K562 (cell line): ENCODE measurements around the gene EHBP1. TPM values are rescaled to one million over a fixed set of nuclear protein-coding genes. Genes with fewer than 3 reads are reported as not detected.

Experiments
- ATAC-seq: fragments of 200-7000 bp; cut with Tn5 transposase; 3 replicates; pipeline ENCODE4 v1.9.1; 2020; ENCODE audit warnings: moderate library complexity
- BruUV-seq: library from RNA; stranded (reverse); fragments of 400-500 nt; replicated peaks from 2 replicates; lab custom pipeline; 2021; lab: Mats Ljungman, UMichigan
- CTCF ChIA-PET: fragments of 300-600 bp; formaldehyde crosslinking; extraction: SDS; loops from one replicate; lab custom pipeline; 2021; ENCODE audit warnings: low intra/inter-chr PET ratio; lab: Yijun Ruan, JAX
- POLR2A ChIA-PET: fragments of 300-600, 350-650 bp; sonication (Branson Sonifier 250); formaldehyde crosslinking; extraction: SDS; loops from one replicate; lab custom pipeline; 2021; ENCODE audit warnings: antibody characterized with exemption, inconsistent platforms; lab: Yijun Ruan, JAX
- DNase-seq, 4 experiments: peaks; one replicate each; pipeline versions ENCODE4 v3.0.0 to v3.0.0-alpha.2; 2011 to 2018; ENCODE audit warnings: low spot score in 3 of 4, mixed read lengths in 3 of 4; ENCODE audit errors: extremely low read depth in 1 of 4
- FAIRE-seq: peaks from 2 replicates; lab custom pipeline; 2011; peaks lifted over from hg19 to GRCh38; lab: Jason Lieb, UNC
- H2AFZ ChIP-seq: 2 replicates; pipeline ENCODE4 v1.6.0; 2011; ENCODE audit warnings: low read depth, low read length, control low read depth, inconsistent platforms
- H3K27ac ChIP-seq: fragments of 200-600 bp; 3 replicates; pipeline ENCODE4 v1.8.0; 2011; ENCODE audit warnings: low read depth, mild to moderate bottlenecking, control low read depth, inconsistent platforms, low read length, moderate library complexity, mixed read lengths; ENCODE audit errors: extremely low read depth
- H3K27me3 ChIP-seq, 2 experiments: fragments of 300-600 bp in 1 of 2; 2 replicates in 1 of 2; 3 replicates in 1 of 2; pipeline versions ENCODE4 v1.6.0 to v1.8.0; 2011; ENCODE audit warnings: inconsistent platforms in 2 of 2, low read length in 2 of 2, mild to moderate bottlenecking in 1 of 2, mixed read lengths in 1 of 2, moderate library complexity in 1 of 2; ENCODE audit not compliant: control insufficient read depth in 2 of 2, insufficient read depth in 2 of 2
- H3K36me3 ChIP-seq: fragments of 300-600 bp; 3 replicates; pipeline ENCODE4 v1.8.0; 2011; ENCODE audit warnings: mild to moderate bottlenecking, low read length, inconsistent platforms; ENCODE audit not compliant: control insufficient read depth, insufficient read depth
- H3K4me1 ChIP-seq, 2 experiments: fragments of 200-600 bp in 1 of 2; replicated peaks in 1 of 2; 2 replicates in 1 of 2; 3 replicates in 1 of 2; pipeline versions ENCODE4 v1.5.1 to v1.8.0; 2011; ENCODE audit warnings: inconsistent platforms in 2 of 2, low read length in 2 of 2, mild to moderate bottlenecking in 1 of 2, mixed read lengths in 1 of 2, moderate library complexity in 1 of 2; ENCODE audit not compliant: control insufficient read depth in 2 of 2, insufficient read depth in 2 of 2
- H3K4me2 ChIP-seq: 2 replicates; pipeline ENCODE4 v1.6.1; 2011; ENCODE audit warnings: low read length, control low read depth, inconsistent platforms, mixed read lengths; ENCODE audit not compliant: insufficient read depth
- H3K4me3 ChIP-seq: fragments of 200-600 bp; sonication (generic), shearing (Covaris generic); 2 replicates; pipeline ENCODE4 v1.5.1; 2016; ENCODE audit warnings: control low read depth, inconsistent platforms
- H3K79me2 ChIP-seq: fragments of 200-600 bp; 3 replicates; pipeline ENCODE4 v1.8.0; 2011; ENCODE audit warnings: low read length, inconsistent platforms; ENCODE audit not compliant: control insufficient read depth, insufficient read depth
- H3K9ac ChIP-seq, 2 experiments: 2 replicates each; pipeline versions ENCODE4 v1.6.0 to v1.6.1; 2011; ENCODE audit warnings: low read depth in 2 of 2, low read length in 2 of 2, control low read depth in 1 of 2, inconsistent platforms in 1 of 2, mild to moderate bottlenecking in 1 of 2, mixed read lengths in 1 of 2; ENCODE audit not compliant: insufficient read depth in 1 of 2
- H3K9me1 ChIP-seq: one replicate; pipeline ENCODE4 v1.6.0; 2011; ENCODE audit warnings: inconsistent platforms, mild to moderate bottlenecking, low read length, moderate library complexity; ENCODE audit not compliant: control insufficient read depth, insufficient read depth
- H3K9me3 ChIP-seq: replicated peaks from 2 replicates; pipeline ENCODE4 v1.5.1; 2011; ENCODE audit warnings: low read depth, low read length, inconsistent platforms; ENCODE audit not compliant: control insufficient read depth, insufficient read depth
- H4K20me1 ChIP-seq: replicated peaks from 2 replicates; pipeline ENCODE4 v1.6.1; 2011; ENCODE audit warnings: low read length, inconsistent platforms, mixed read lengths; ENCODE audit not compliant: control insufficient read depth, insufficient read depth
- BACH1 ChIP-seq: fragments of 200-800 bp; sonication (Bioruptor generic); IDR thresholded peaks from 2 replicates; pipeline ENCODE4 v1.6.1; 2016; ENCODE audit warnings: missing genetic modification characterization, missing compliant biosample characterization
- DACH1 ChIP-seq: fragments of 450-650 bp; IDR thresholded peaks from 2 replicates; pipeline ENCODE4 v1.6.1; 2018; ENCODE audit not compliant: partially characterized antibody
- ETV5 ChIP-seq: sonication (generic); formaldehyde crosslinking; IDR thresholded peaks from 2 replicates; pipeline ENCODE4 v1.4.0; 2020; ENCODE audit warnings: low read depth, mild to moderate bottlenecking, missing genetic modification reagents
- FOXM1 ChIP-seq, 2 experiments: fragments of 450-650 bp in 1 of 2; sonication (generic) in 1 of 2; formaldehyde crosslinking in 1 of 2; IDR thresholded peaks; 2 replicates each; pipeline versions ENCODE4 v1.6.1 to v1.9.0; 2017 to 2022; ENCODE audit warnings: low read depth in 2 of 2, mild to moderate bottlenecking in 2 of 2, missing genetic modification reagents in 1 of 2, moderate library complexity in 1 of 2
- NR2C1 ChIP-seq, 2 experiments: fragments of 450-650 bp; IDR thresholded peaks; 2 replicates each; pipeline ENCODE4 v1.6.1; 2017; ENCODE audit warnings: mild to moderate bottlenecking in 2 of 2, antibody characterized with exemption in 1 of 2, inconsistent platforms in 1 of 2, missing compliant biosample characterization in 1 of 2, missing genetic modification characterization in 1 of 2
- PHF8 ChIP-seq: fragments of 200-600 bp; sonication (generic); IDR thresholded peaks from 2 replicates; pipeline ENCODE4 v1.6.1; 2012; ENCODE audit warnings: mixed run types, mild to moderate bottlenecking, inconsistent platforms, low read length, moderate library complexity, borderline replicate concordance
- SREBF2 ChIP-seq: sonication (generic); formaldehyde crosslinking; IDR thresholded peaks from 2 replicates; pipeline ENCODE4 v1.4.0; 2020; ENCODE audit warnings: mild to moderate bottlenecking, missing genetic modification reagents
- SUPT5H ChIP-seq: fragments of 450-650 bp; IDR thresholded peaks from 2 replicates; pipeline ENCODE4 v1.6.1; 2016
- ZBTB7A ChIP-seq: IDR thresholded peaks from 2 replicates; pipeline ENCODE4 v1.6.1; 2011; ENCODE audit warnings: low read depth, mild to moderate bottlenecking, low read length, moderate library complexity, borderline replicate concordance; ENCODE audit not compliant: control insufficient read depth
- ZFP30 ChIP-seq: fragments of 250-450 bp; sonication (Bioruptor Pico); IDR thresholded peaks from 2 replicates; pipeline ENCODE4 v1.8.0; 2022; ENCODE audit warnings: moderate library complexity, mild to moderate bottlenecking, inconsistent platforms, borderline replicate concordance
- ZNF134 ChIP-seq: fragments of 250-450 bp; sonication (Bioruptor Pico); conservative IDR thresholded peaks from 2 replicates; pipeline ENCODE4 v1.4.0; 2020
- ZNF778 ChIP-seq: fragments of 450-650 bp; formaldehyde crosslinking; IDR thresholded peaks from 2 replicates; pipeline ENCODE4 v1.4.0; 2020; ENCODE audit warnings: mild to moderate bottlenecking, moderate library complexity
- WGBS: fragments of 100-300 bp; shearing (Covaris generic); methylation state at CpG from one replicate; pipeline ENCODE4 v1.1.6; 2016; ENCODE audit warnings: low coverage, mixed read lengths; ENCODE audit not compliant: insufficient coverage; ENCODE audit errors: missing lambda C conversion rate; 5-methylcytosine and 5-hydroxymethylcytosine counted together
- in situ Hi-C: fragments of 300-500 bp; cut with MboI; formaldehyde crosslinking; loops from 4 replicates; pipeline ENCODE4 v1.15.0; 2018; ENCODE audit warnings: inconsistent platforms, mixed read lengths
- intact Hi-C: fragments of 100-400 bp; cut with micrococcal nuclease; formaldehyde crosslinking; loops from 2 replicates; pipeline ENCODE4 v1.14.2; 2022
- polyA plus RNA-seq, 8 experiments: library from polyadenylated mRNA; depleted of rRNA in 4 of 8; stranded (reverse) in 5 of 8; unstranded in 3 of 8; fragments of >200 nt; fragmentation: Nextera tagmentation in 2 of 8; fragmentation: Illumina TruSeq in 1 of 8; extraction: Ambion mirVana in 2 of 8; extraction: Trizol in 1 of 8; gene quantifications; 2 replicates each; pipeline versions ENCODE4 v1.2.1 to v1.2.3, GENCODE V29; 2011 to 2014; ENCODE audit warnings: inconsistent platforms in 1 of 8, missing spikeins in 1 of 8
- total RNA-seq, 7 experiments: library from RNA; depleted of rRNA in 6 of 7; stranded (reverse); fragments of >200 nt in 6 of 7; fragmentation: Illumina TruSeq in 2 of 7; extraction: Trizol in 2 of 7; gene quantifications; 2 replicates each; pipeline versions ENCODE4 v1.2.1 to v1.2.3, GENCODE V29; 2011 to 2021; ENCODE audit warnings: low replicate concordance in 1 of 7
- TF ChIP-seq, protein P1 (sequence below), 2 experiments: fragments of 250-450 bp in 1 of 2; fragments of 450-650 bp in 1 of 2; sonication (Bioruptor Pico) in 1 of 2; IDR thresholded peaks; 2 replicates each; pipeline versions ENCODE4 v1.6.1 to v1.8.0; 2016 to 2021; ENCODE audit warnings: mild to moderate bottlenecking in 2 of 2, moderate library complexity in 2 of 2, missing compliant biosample characterization in 1 of 2, missing genetic modification characterization in 1 of 2
- TF ChIP-seq, protein P2 (sequence below): fragments of 250-450 bp; sonication (Bioruptor Pico); IDR thresholded peaks from 2 replicates; pipeline ENCODE4 v1.5.0; 2021

The EHBP1 gene
- total and polyA plus RNA-seq, 9 of the 15 experiments (the other 6 are each of a cell fraction or from before 2014, with no cell fraction given): 8.9 to 26.6 (median 19.3) TPM

DNA sequence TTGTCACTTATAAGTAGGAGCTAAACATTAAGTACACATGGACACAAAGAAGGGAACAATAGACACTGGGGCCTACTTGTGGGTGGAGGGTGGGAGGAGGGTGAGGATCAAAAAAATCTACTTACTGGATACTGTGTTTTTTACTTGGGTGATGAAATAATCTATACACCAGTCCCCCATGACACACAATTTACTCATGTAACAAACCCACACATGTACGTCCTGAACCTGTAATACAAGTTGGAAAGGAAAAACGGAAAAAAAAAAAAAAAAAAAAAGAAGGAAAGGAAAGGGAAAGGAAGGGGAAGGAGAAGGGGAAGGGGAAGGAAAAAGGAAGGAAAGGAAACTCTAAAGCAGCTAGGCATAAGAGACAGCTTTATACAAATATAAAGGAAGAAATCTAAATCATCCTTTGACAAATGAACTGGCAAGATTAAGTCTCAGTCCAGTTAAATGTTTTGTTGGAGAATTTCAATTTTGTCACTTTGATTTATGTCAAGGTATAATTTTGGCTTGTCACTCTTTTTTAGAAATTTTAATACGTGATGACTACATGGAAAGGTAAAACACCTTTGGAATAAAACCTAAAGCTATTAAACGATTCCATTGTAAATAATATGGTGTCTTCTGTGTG is 175.8 kb downstream of the EHBP1 start:
- H3K9ac ChIP-seq: no peak overlapping the region
- H3K4me3 ChIP-seq: no peak overlapping the region
- H4K20me1 ChIP-seq: no peaks in the 10 kb centered on the region
- no peaks in the 10 kb centered on the region for H3K4me1 ChIP-seq
- no TSS peak for BruUV-seq
- H3K27ac ChIP-seq: no peak overlapping the region
- 91% methylated on average over 3 of the region's 4 CpGs for WGBS
- no peak overlapping the region for H2AFZ ChIP-seq
- POLR2A ChIA-PET: interaction anchor here (0.6 kb wide), 1 partner anchor 148 kb away, joined by 3 read pairs; no protein-coding TSS in a partner anchor
- no peak for FAIRE-seq
- in situ Hi-C loops: no loop called here
- no peak for TF ChIP-seq ETV5 (CRISPR knock-in tag)
- TF ChIP-seq DACH1: no peak
- TF ChIP-seq, protein P1, sequence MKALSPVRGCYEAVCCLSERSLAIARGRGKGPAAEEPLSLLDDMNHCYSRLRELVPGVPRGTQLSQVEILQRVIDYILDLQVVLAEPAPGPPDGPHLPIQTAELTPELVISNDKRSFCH (CRISPR knock-in tag; IDR thresholded peaks at IDR 0.05): no peak
- TF ChIP-seq, protein P1 (tag; IDR thresholded peaks at IDR 0.05): no peak
- no peak for TF ChIP-seq FOXM1 (IDR thresholded peaks at IDR 0.05; ENCODE audit: low read depth)
- no peak for TF ChIP-seq FOXM1 (CRISPR knock-in tag; IDR thresholded peaks at IDR 0.05; ENCODE audit: low read depth)
- TF ChIP-seq SREBF2 (CRISPR knock-in tag): no peak
- TF ChIP-seq SUPT5H: no peak
- no peak for TF ChIP-seq ZFP30 (CRISPR knock-in tag)
- TF ChIP-seq NR2C1 (IDR thresholded peaks at IDR 0.05): no peak
- TF ChIP-seq NR2C1 (tag; IDR thresholded peaks at IDR 0.05): no peak
- no peak for TF ChIP-seq ZNF134
- TF ChIP-seq BACH1 (tag): no peak
- TF ChIP-seq, protein P2, sequence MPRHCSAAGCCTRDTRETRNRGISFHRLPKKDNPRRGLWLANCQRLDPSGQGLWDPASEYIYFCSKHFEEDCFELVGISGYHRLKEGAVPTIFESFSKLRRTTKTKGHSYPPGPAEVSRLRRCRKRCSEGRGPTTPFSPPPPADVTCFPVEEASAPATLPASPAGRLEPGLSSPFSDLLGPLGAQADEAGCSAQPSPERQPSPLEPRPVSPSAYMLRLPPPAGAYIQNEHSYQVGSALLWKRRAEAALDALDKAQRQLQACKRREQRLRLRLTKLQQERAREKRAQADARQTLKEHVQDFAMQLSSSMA (CRISPR knock-in tag): no peak
- TF ChIP-seq PHF8: no peak
- TF ChIP-seq ZNF778: no peak
- TF ChIP-seq ZBTB7A: no peak
- no peaks in the 10 kb centered on the region for H3K9me1 ChIP-seq
- H3K27me3 ChIP-seq: no peaks in the 10 kb centered on the region
- no peaks in the 10 kb centered on the region for H3K9me3 ChIP-seq
- no peaks in the 10 kb centered on the region for H3K79me2 ChIP-seq
- DNase-seq: no peak
- CTCF ChIA-PET: interaction anchor here (0.6 kb wide), 1 partner anchor 560 kb away, joined by 6 read pairs; no protein-coding TSS in a partner anchor
- ATAC-seq: no peak
- intact Hi-C loops: no loop called here
- H3K36me3 ChIP-seq: peaks cover 4% of the 10 kb centered on the region; the same call in 1 of the 3 replicates
- no peak overlapping the region for H3K4me2 ChIP-seq
